ENCODE measurements around the gene TRAF3IP3. TPM values are rescaled to one million over a fixed set of nuclear protein-coding genes. Genes with fewer than 3 reads are reported as not detected.

The TRAF3IP3 gene
- polyA plus RNA-seq, 1 donor from 2014 or later: not detected

- TF ChIP-seq REST (IDR thresholded peaks at IDR 0.05; ENCODE audit: borderline replicate concordance): no peak
- no peak for TF ChIP-seq MXI1 (conservative IDR thresholded peaks at IDR 0.05; ENCODE audit: poor library complexity, severe bottlenecking)
Observed at GRCh38 chr1:209808059-209808581, 52.3 kb downstream of the TRAF3IP3 start (continued).

- no peaks in the 10 kb centered on the region for H3K79me2 ChIP-seq (replicated peaks; ENCODE audit: insufficient read depth, low read length)
- no peaks in the 10 kb centered on the region for H3K9me3 ChIP-seq (ENCODE audit: low read length)
- no peaks in the 10 kb centered on the region for H3F3A ChIP-seq (ENCODE audit: insufficient read depth, low read length, poor library complexity, severe bottlenecking)
- TF ChIP-seq SMC3 (conservative IDR thresholded peaks at IDR 0.05; ENCODE audit: poor library complexity): no peak
- no peak for TF ChIP-seq CTCF (IDR thresholded peaks at IDR 0.05; ENCODE audit: poor library complexity, severe bottlenecking)
- TF ChIP-seq TAF1 (IDR thresholded peaks at IDR 0.05; ENCODE audit: low read depth): no peak
- TF ChIP-seq EZH2 (IDR thresholded peaks at IDR 0.05; ENCODE audit: borderline replicate concordance, insufficient read depth, low read length, poor library complexity, severe bottlenecking): no peak
- no peak for TF ChIP-seq RAD21 (conservative IDR thresholded peaks at IDR 0.05)
- no peaks in the 10 kb centered on the region for H4K20me1 ChIP-seq (ENCODE audit: insufficient read depth)
- no peak overlapping the region for H3K4me3 ChIP-seq (ENCODE audit: low read length)
- no peak overlapping the region for H3K4me2 ChIP-seq (ENCODE audit: low read length)
- no peaks in the 10 kb centered on the region for H3K36me3 ChIP-seq (ENCODE audit: insufficient read depth, low read length)
- H3K27me3 ChIP-seq (ENCODE audit: insufficient read depth, low read depth, low read length): peaks cover 18% of the 10 kb centered on the region
- H3K27ac ChIP-seq (ENCODE audit: low read length): no peak overlapping the region
- H3K9me2 ChIP-seq (ENCODE audit: insufficient read depth, low read length): no peaks in the 10 kb centered on the region
- no peak overlapping the region for H3K9ac ChIP-seq (ENCODE audit: low read length)
- no peak overlapping the region for H2AFZ ChIP-seq (ENCODE audit: low read depth, low read length)
Observed at GRCh38 chr1:209809611-209810010, 53.8 kb downstream of the TRAF3IP3 start.

GRCh38 chr1:209810783-209811182 lies 54.9 kb downstream of the TRAF3IP3 start:
- TF ChIP-seq REST (IDR thresholded peaks at IDR 0.05; ENCODE audit: borderline replicate concordance) (no peak), CTCF (IDR thresholded peaks at IDR 0.05; ENCODE audit: poor library complexity, severe bottlenecking) (no peak), SMC3 (conservative IDR thresholded peaks at IDR 0.05; ENCODE audit: poor library complexity) (no peak), TAF1 (IDR thresholded peaks at IDR 0.05; ENCODE audit: low read depth) (no peak), MXI1 (conservative IDR thresholded peaks at IDR 0.05; ENCODE audit: poor library complexity, severe bottlenecking) (no peak), RAD21 (conservative IDR thresholded peaks at IDR 0.05) (no peak), EP300 (conservative IDR thresholded peaks at IDR 0.05; ENCODE audit: poor library complexity, severe bottlenecking) (no peak), POLR2AphosphoS5 (IDR thresholded peaks at IDR 0.05) (no peak)
- Histone ChIP-seq H3K9me3 (ENCODE audit: low read length) (no peaks in the 10 kb centered on the region), H3F3A (ENCODE audit: insufficient read depth, low read length, poor library complexity, severe bottlenecking) (no peaks in the 10 kb centered on the region), H3K4me2 (ENCODE audit: low read length) (no peak overlapping the region), H4K20me1 (ENCODE audit: insufficient read depth) (no peaks in the 10 kb centered on the region), H3K79me2 (replicated peaks; ENCODE audit: insufficient read depth, low read length) (no peaks in the 10 kb centered on the region), H3K27ac (ENCODE audit: low read length) (no peak overlapping the region), H3K9me2 (ENCODE audit: insufficient read depth, low read length) (no peaks in the 10 kb centered on the region), H3K27me3 (ENCODE audit: insufficient read depth, low read depth, low read length) (peaks cover 7% of the 10 kb centered on the region), H3K36me3 (ENCODE audit: insufficient read depth, low read length) (no peaks in the 10 kb centered on the region), H3K9ac (ENCODE audit: low read length) (no peak overlapping the region), H3K4me3 (ENCODE audit: low read length) (no peak overlapping the region), H2AFZ (ENCODE audit: low read depth, low read length) (no peak overlapping the region)

Measured in neural cell (in vitro differentiated cells).